ENCODE measurements around the gene IER5L. TPM values are rescaled to one million over a fixed set of nuclear protein-coding genes. Genes with fewer than 3 reads are reported as not detected.

Gene IER5L
- total and polyA plus RNA-seq, 9 of the 15 experiments (the other 6 are each of a cell fraction or from before 2014, with no cell fraction given) = 0.14 to 11.9 (median 0.52) TPM

DNA sequence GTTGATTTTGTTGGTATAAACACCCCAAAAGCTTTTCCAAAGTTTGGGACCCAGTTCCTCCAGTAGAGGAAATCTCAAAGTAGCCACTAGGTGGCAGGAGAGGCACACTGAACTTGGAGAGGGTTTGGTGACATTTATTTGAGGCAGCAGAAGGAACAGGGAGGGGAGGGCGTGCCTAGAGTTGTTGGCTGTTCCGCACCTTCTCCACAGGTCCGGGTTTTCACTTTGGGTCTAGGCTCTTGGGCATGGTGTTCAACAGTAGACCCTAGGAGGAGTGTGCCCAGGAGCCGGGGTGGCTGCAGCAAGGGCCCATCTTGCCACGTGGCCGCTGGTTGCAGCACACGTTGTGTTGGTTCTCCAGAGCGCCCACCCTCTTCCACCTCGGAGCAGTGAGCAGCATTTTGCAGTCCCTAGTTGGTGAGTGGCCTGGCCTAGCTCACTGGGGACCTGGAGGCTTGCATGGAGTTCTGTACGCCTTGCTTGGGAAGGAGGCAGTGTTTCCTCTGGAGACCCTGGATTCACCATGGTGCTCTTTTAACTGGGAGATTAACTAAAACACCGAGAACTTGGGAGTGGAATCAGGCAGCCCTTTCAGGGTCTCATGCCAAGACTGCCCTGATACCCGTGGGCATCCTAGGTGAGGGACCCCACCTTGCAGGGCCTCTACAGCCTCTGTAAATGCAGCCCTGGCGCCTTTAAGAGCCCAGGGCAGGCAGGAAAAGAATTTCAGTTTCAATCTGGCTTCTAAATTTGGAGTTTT is 38.6 kb downstream of the IER5L start (continued):
- TF ChIP-seq, protein P1, sequence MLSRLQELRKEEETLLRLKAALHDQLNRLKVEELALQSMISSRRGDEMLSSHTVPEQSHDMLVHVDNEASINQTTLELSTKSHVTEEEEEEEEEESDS (CRISPR knock-in tag; IDR thresholded peaks at IDR 0.05) = no peak
- TF ChIP-seq GABPA (tag; conservative IDR thresholded peaks at IDR 0.05; ENCODE audit: low read depth) = no peak
- TF ChIP-seq POLR3A (IDR thresholded peaks at IDR 0.05; ENCODE audit: borderline replicate concordance, extremely low read depth, insufficient read depth, insufficient read length) = no peak
- TF ChIP-seq FOXA3 (CRISPR knock-in tag; conservative IDR thresholded peaks at IDR 0.05 in 1 of 2, IDR thresholded peaks at IDR 0.05 in 1 of 2) = 0 out of 4 replicates have a peak, but pooled peaks of 1 of the 2 experiments have one; percentile 2

DNA sequence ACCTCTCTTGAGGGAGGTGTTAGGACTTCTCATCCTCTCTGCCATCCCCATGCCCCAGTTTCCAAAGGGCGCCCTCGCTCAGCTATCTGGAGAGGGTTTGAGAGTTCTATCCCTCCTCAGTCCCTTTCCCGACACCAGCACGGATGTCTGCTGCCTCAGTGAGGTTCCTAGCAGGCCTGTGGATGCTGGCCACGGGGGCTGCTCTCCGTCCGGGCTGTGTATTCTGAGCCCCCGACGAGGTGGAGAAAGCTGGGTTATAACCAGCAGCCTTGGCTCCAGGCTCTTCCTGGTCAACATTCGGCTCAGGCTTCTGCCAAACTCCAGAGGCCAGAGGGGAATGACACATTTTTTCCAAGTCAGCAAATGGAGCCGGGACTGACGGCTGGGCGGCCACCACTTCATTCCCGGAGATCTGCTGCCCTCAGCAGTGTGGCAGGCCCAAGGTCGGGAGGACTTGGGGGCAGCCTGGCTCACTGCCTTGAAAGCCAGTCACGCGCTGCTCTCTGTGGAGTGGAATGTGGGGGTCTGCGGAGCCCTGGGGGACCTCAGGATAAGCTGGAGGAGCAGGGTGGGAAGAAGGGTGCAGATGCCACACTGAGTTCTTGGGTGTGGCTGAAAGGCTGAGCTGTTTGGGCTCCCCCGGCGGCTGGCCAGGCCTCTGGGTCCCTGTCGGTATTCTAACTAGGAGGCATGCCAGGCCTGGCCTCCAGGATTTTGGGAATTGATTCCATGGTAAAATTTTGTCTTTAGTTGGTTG is 39.4 kb downstream of the IER5L start:
- FAIRE-seq = no peak

More for the DNA sequence above, 39.4 kb downstream of the IER5L start:
- H3K9me1 ChIP-seq (ENCODE audit: control insufficient read depth, insufficient read depth, low read length) = no peaks in the 10 kb centered on the region
- no peaks in the 10 kb centered on the region for H3K27me3 ChIP-seq (ENCODE audit: control insufficient read depth in 2 of 2, insufficient read depth in 2 of 2, low read length in 2 of 2)
- in situ Hi-C loops (cut with MboI) = no loop called here
- H3K36me3 ChIP-seq (ENCODE audit: control insufficient read depth, insufficient read depth, low read length) = peaks cover 67% of the 10 kb centered on the region
- H3K4me1 ChIP-seq (replicated peaks in 1 of 2; ENCODE audit: control insufficient read depth in 2 of 2, insufficient read depth in 2 of 2, low read length in 2 of 2) = peaks cover 30 to 47% of the 10 kb centered on the region in 2 experiments
- no peak overlapping the region; the same call in 2 of the 3 replicates for H3K27ac ChIP-seq (ENCODE audit: extremely low read depth, low read depth, low read length)
- H3K9me3 ChIP-seq (replicated peaks; ENCODE audit: control insufficient read depth, insufficient read depth, low read depth, low read length) = no peaks in the 10 kb centered on the region
- H3K4me3 ChIP-seq = no peak overlapping the region
- intact Hi-C loops (cut with micrococcal nuclease) = loop anchor here (1.0 to 10.0 kb wide), 3 partner anchors 472 to 646 kb away; no protein-coding TSS in a partner anchor
- ATAC-seq (peak; percentile 10), DNase-seq (ENCODE audit: extremely low read depth in 1 of 4, low spot score in 3 of 4) (no peak)
- peak overlapping the region in 1 of 2 experiments; percentile 39; a peak in 1 of 4 replicates for H3K9ac ChIP-seq (ENCODE audit: insufficient read depth in 1 of 2, low read depth in 2 of 2, low read length in 2 of 2)
- H2AFZ ChIP-seq (ENCODE audit: low read depth, low read length) = no peak overlapping the region
- TF ChIP-seq PML (IDR thresholded peaks at IDR 0.05; ENCODE audit: low read length) (no peak), POLR2B (IDR thresholded peaks at IDR 0.05; ENCODE audit: low read depth, partially characterized antibody) (peak; percentile 27), POLR2G (IDR thresholded peaks at IDR 0.05; ENCODE audit: low read depth, low read length) (peak; percentile 11; the same call in 1 of the 2 replicates), NEUROD1 (IDR thresholded peaks at IDR 0.05; ENCODE audit: borderline replicate concordance, low read depth, low read length, partially characterized antibody) (peak; percentile 6)
- TF ChIP-seq, protein P1 (CRISPR knock-in tag; IDR thresholded peaks at IDR 0.05) = no peak
- WGBS (ENCODE audit: insufficient coverage, low coverage, missing lambda C conversion rate) = 54% methylated on average over 21 of the region's 21 CpGs
- CTCF ChIA-PET (ENCODE audit: low intra/inter-chr PET ratio) = interaction anchor here (0.6 to 4.5 kb wide), 4 partner anchors 36 to 479 kb away, joined by 3 to 53 read pairs (median 6); partner anchors contain the start of gene PKN3
- no peak overlapping the region for H3K4me2 ChIP-seq (ENCODE audit: insufficient read depth, low read length)
- no peaks in the 10 kb centered on the region for H4K20me1 ChIP-seq (replicated peaks; ENCODE audit: control insufficient read depth, insufficient read depth, low read length)
- POLR2A ChIA-PET = interaction anchor here (0.6 to 2.5 kb wide), 10 partner anchors 12 to 497 kb away, joined by 3 to 18 read pairs (median 5); partner anchors contain the start of gene NTMT1
- BruUV-seq (replicated peaks) = no TSS peak
- H3K79me2 ChIP-seq (ENCODE audit: control insufficient read depth, insufficient read depth, low read length) = peaks cover 17% of the 10 kb centered on the region

Measured in K562 (cell line).